Right lobe of liver (tissue), 6 donors: Measurements from ENCODE around the gene ARID5B. TPM values are rescaled to one million over a fixed set of nuclear protein-coding genes. Genes with fewer than 3 reads are reported as not detected.

Source experiments
- ATAC-seq, 4 donors: fragments of 200-7000 bp; cut with Tn5 transposase; one replicate each; pipeline ENCODE4 v1.9.1; 2020; ENCODE audit warnings: mild to moderate bottlenecking in 4 of 4, moderate library complexity in 4 of 4
- DNase-seq, 3 donors: peaks; one replicate each; pipeline ENCODE4 v3.0.0-alpha.2; 2020
- H3K27ac ChIP-seq, 3 donors: fragments of 200-600 bp; one replicate each; pipeline ENCODE4 v1.8.0; 2022
- H3K27me3 ChIP-seq, 2 donors: fragments of 200-600 bp; one replicate each; pipeline ENCODE4 v1.8.0; 2022
- H3K36me3 ChIP-seq, 4 donors: fragments of 200-600 bp; sonication (generic) in 1 of 4; one replicate each; pipeline versions ENCODE4 v1.5.1 to v1.8.0; 2017 to 2022; ENCODE audit warnings: control low read depth in 1 of 4
- H3K4me1 ChIP-seq, 4 donors: fragments of 200-600 bp; sonication (generic) in 1 of 4; one replicate each; pipeline versions ENCODE4 v1.5.1 to v1.8.0; 2017 to 2022; ENCODE audit warnings: control low read depth in 1 of 4
- H3K4me3 ChIP-seq, 3 donors: fragments of 200-600 bp; one replicate each; pipeline ENCODE4 v1.8.0; 2022
- H3K9me3 ChIP-seq, 4 donors: fragments of 200-600 bp; sonication (generic) in 1 of 4; one replicate each; pipeline versions ENCODE4 v1.5.1 to v1.8.0; 2017 to 2022; ENCODE audit warnings: control low read depth in 1 of 4
- CTCF ChIP-seq, 4 donors: fragments of 200-600 bp in 3 of 4; fragments of 450-650 bp in 1 of 4; IDR thresholded peaks; one replicate each; pipeline versions ENCODE4 v1.5.1 to v1.8.0; 2016 to 2022; ENCODE audit warnings: antibody characterized with exemption in 4 of 4, mild to moderate bottlenecking in 2 of 4
- POLR2A ChIP-seq: fragments of 450-650 bp; IDR thresholded peaks from one replicate; pipeline ENCODE4 v1.6.1; 2017; ENCODE audit warnings: antibody characterized with exemption, mild to moderate bottlenecking
- WGBS: methylation state at CpG from one replicate; pipeline ENCODE4 v1.1.6; 2018; ENCODE audit warnings: low coverage, low lambda C conversion rate; ENCODE audit not compliant: insufficient coverage; ENCODE audit errors: missing lambda C conversion rate; 5-methylcytosine and 5-hydroxymethylcytosine counted together
- intact Hi-C, 2 donors: fragments of 100-400 bp; cut with DNase I; formaldehyde crosslinking; loops; one replicate each; pipeline versions ENCODE4 v1.11.2 to v1.14.1; 2022
- total RNA-seq, 6 experiments: library from RNA; depleted of rRNA in 2 of 6; stranded (reverse); fragments of >200 nt in 2 of 6; fragmentation: NEBNext Ultra II Directional in 3 of 6; extraction: Animal tissue kit (Norgen Biotek cat#: 25700) in 3 of 6; gene quantifications; one replicate each; pipeline versions ENCODE4 v1.1.0 to v1.2.4, GENCODE V29; 2016 to 2023
- donor health status: DM: no; HTN: yes; CAD: no.
- donor health status: DM: no; HTN: no; CAD: no.
- donor health status: DM: no; HTN: no; CAD: no.
- donor health status: DM: no; HTN: yes; CAD: no.
- donor health status: DM: no; HTN: yes; CAD: no.

ARID5B gene
- total RNA-seq, 6 experiments from 2014 or later = 2.7 to 10.5 (median 5.3) TPM

- TF ChIP-seq POLR2A (no peak), CTCF (IDR thresholded peaks at IDR 0.05) (no peak)
- H3K4me1 ChIP-seq = peaks cover 0 to 6% (median 0%) of the 10 kb centered on the region in 4 donors
- intact Hi-C loops = no loop called here
- no peaks in the 10 kb centered on the region for H3K36me3 ChIP-seq
- H3K27ac ChIP-seq = no peak overlapping the region
- no peaks in the 10 kb centered on the region for H3K27me3 ChIP-seq
- no peak for DNase-seq
- 95% methylated on average over 2 of the region's 2 CpGs for WGBS
- no peak overlapping the region for H3K4me3 ChIP-seq
- no peaks in the 10 kb centered on the region for H3K9me3 ChIP-seq
- no peak for ATAC-seq
These were observed 107.4 kb downstream of the ARID5B start for GRCh38 chr10:62008946-62009345.

- Histone ChIP-seq H3K27ac (no peak overlapping the region), H3K36me3 (no peaks in the 10 kb centered on the region), H3K9me3 (no peaks in the 10 kb centered on the region), H3K4me3 (no peak overlapping the region), H3K4me1 (peaks cover 0 to 6% (median 0%) of the 10 kb centered on the region in 4 donors), H3K27me3 (no peaks in the 10 kb centered on the region)
- DNase-seq (no peak), ATAC-seq (no peak)
- 67% methylated on average over 5 of the region's 5 CpGs for WGBS
- intact Hi-C loops = no loop called here
- TF ChIP-seq CTCF (IDR thresholded peaks at IDR 0.05) = no peak
- no peak for TF ChIP-seq POLR2A
These were observed 108.9 kb downstream of the ARID5B start for GRCh38 chr10:62010366-62010765.

GRCh38 chr10:62011558-62011957, 110.1 kb downstream of the ARID5B start:
- Histone ChIP-seq H3K4me1 (no peaks in the 10 kb centered on the region), H3K36me3 (no peaks in the 10 kb centered on the region), H3K9me3 (no peaks in the 10 kb centered on the region), H3K4me3 (no peak overlapping the region), H3K27ac (no peak overlapping the region), H3K27me3 (no peaks in the 10 kb centered on the region)
- no peak for TF ChIP-seq POLR2A
- TF ChIP-seq CTCF (IDR thresholded peaks at IDR 0.05) = no peak
- ATAC-seq = no peak
- DNase-seq = no peak
- 92% methylated on average over 2 of the region's 5 CpGs for WGBS
- intact Hi-C loops = no loop called here

- H3K4me3 ChIP-seq = no peak overlapping the region
- no peaks in the 10 kb centered on the region for H3K27me3 ChIP-seq
- TF ChIP-seq CTCF (IDR thresholded peaks at IDR 0.05) (no peak), POLR2A (no peak)
- intact Hi-C loops = no loop called here
- H3K27ac ChIP-seq = no peak overlapping the region
- H3K4me1 ChIP-seq = no peaks in the 10 kb centered on the region
- H3K9me3 ChIP-seq = no peaks in the 10 kb centered on the region
- no peaks in the 10 kb centered on the region for H3K36me3 ChIP-seq
- WGBS = 94% methylated on average over 6 of the region's 6 CpGs
- ATAC-seq (no peak), DNase-seq (no peak)
These were observed 110.8 kb downstream of the ARID5B start for GRCh38 chr10:62012318-62012717.

GRCh38 chr10:62014510-62014909, 113.0 kb downstream of the ARID5B start:
- TF ChIP-seq POLR2A = no peak
- TF ChIP-seq CTCF (IDR thresholded peaks at IDR 0.05) = no peak
- ATAC-seq (no peak), DNase-seq (no peak)
- Histone ChIP-seq H3K4me3 (no peak overlapping the region), H3K27me3 (no peaks in the 10 kb centered on the region), H3K36me3 (no peaks in the 10 kb centered on the region), H3K27ac (no peak overlapping the region), H3K4me1 (peaks cover 0 to 11% (median 5%) of the 10 kb centered on the region in 4 donors), H3K9me3 (no peaks in the 10 kb centered on the region)
- intact Hi-C loops = no loop called here
- WGBS = 95% methylated on average over 3 of the region's 3 CpGs
